Suppressor macrophage (primary cell): ENCODE data around the gene LHPP.

Experiments used
- DNase-seq, 4 experiments: peaks; one replicate each; pipeline ENCODE4 v3.0.0-alpha.2; 2020 to 2022

LHPP gene

DNA sequence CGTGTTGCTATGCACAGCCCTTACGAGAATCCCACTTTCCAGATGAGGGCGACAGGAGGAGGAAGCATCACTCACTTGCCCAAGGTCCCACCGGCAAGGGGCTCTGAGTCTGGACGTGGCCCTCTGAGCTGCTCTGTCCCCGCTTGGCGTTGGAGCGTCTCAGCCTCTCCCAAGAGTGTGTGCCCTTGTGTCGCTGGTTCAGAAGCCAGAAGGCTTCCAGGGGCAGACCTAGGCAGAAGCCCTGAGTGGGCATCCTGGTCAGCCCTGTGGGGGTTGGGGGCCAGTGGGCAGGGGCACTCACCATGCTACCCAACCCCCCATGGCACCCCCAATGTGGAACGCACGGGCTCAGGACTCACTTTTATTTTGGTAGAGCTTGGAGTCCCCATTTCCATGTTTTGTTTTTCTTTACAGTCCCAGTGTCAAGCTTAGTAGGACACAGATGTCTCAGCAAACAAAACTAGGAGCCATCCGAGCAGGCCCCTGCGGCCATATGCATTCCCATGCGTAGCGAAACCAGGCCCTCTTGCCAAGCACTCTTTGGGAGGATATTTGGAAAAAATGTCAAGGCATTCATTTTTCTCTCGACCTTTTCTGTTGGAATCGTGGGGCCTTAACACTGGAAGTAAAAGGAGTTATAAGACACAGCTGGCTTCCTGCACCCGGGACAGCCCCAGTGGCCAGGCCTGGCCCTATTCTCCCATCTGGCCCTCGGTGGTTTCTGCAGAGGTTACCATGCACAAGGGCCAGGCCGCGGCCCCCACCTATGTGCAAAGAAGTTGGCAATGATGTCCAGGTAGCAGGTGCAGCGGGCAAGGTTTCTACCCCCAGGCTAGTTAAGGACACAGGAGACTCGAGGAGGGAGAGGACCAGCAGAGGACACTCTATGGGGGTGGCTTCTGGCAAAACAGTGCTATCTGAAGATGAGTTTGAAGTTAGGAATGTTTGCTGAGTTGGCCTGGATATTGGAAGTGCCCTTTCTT, 97.0 kb downstream of the LHPP start:
- DNase-seq, result no peak

DNA sequence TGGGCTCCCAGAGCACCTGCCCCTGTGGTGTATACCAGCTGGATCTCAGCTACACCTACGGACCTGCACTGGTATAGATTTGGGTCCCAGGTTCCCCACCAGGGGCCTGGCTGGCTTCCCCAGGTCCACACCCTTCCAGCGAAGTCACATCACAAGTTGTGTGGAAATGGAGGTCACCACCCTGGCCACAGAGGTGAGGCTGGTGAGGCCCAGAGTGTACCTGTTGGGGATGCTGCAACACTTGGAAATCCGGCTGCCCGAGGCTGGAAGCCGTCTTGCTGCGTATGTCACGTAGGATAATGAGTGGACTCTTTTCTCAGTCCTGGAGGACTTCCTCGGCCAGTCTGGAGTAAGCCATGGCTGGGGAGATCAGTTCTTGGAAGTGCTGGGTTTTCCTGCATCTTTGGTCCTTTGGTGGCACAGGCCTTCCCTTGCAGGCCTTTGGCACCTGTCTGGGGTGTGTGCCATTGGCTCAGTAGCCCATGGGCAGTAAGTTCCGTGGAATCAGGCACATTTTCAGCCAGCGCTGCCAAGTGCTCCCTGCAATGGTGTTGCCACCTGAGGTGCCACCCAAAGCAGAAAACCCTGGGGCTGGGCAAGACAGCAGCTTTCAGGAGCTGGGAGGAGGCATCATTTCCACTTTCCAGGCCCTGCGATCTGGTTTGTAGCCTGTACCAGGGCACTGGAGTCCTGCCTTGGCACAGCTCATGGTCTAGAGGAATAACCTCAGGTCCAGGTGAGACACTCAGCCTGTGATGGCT, 97.9 kb downstream of the LHPP start:
- DNase-seq, result no peak

DNA sequence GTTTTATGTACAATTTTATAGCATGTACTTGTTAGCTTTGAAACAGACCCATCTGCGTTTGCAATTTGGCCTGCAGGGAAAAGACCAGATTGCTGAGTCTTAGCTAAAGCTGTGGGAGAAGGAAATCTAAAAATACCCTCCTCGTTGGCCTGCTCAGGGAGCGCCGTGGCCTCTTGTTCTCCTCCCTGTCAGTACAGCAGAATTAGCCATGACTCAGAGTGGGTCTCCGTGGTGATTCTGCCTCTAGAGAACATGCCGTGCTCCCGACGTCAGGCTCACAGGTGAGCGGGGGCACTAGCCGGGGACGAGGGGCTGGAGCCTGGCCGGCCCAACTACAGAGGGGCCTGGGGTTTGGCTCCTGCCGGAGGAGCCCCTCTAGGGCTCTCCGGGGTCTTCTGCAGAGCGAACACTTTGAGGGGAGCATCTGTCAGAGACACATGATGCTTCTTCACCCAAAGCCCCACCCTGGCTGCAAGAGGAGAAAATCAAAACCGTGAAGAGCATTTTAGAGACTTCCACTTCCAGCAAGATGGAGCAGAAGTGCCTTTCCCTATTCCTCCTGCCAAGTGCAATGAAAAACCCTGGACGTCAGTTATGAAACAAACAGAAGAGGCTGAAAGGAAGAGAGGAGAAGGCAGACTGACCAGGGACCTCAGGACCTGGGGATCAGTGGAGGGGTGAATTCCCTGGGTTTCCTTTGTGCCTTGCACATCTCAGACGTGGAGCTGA, 98.9 kb downstream of the LHPP start:
- peak; percentile 16 to 56 (median 40) for DNase-seq

DNA sequence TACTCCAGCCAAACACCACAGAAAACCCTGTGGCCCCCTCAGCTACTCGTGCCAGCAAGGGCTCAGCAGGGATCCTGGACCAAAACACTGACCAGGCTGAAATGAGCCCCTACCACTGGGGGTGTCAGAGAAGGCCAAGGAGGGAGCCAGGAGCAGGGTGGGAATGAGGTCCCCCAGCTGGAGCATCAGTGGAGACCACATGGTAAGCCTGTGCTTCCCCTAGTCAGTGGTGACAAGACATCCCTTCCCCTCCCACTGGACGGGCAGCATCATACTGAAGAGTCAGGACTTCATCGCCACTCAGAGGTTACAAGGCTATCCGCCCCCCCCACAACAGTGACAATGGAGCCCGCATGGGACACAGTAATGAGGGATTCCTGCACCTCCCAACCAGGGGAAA, 99.6 kb downstream of the LHPP start:
- no peak for DNase-seq

DNA sequence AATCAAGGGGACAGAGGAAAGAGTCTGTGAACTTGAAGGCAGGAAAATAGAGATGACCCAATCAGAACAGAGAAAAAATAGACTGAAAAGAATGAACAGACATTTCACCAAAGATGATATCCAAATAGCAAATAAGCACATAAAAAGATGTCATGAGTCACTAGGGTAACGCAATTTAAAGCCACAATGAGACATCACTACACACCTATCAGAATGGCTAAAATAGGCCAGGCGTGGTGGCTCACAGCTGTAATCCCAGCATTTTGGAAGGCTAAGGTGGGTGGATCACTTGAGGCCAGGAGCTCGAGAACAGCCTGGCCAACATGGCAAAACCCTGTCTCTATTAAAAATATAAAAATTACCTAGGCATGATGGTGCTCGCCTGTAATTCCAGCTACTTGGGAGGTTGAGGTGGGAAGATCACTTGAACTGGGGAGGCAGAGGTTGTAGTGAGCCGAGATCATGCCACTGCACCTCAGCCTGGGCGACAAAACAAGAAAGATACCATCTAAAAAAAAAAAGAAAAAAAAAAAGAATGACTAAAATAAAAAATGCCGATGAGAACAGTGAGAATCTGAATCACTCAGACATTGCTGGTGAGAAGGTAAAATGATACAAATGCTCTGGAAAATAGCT, 100.9 kb downstream of the LHPP start:
- DNase-seq, result no peak

DNA sequence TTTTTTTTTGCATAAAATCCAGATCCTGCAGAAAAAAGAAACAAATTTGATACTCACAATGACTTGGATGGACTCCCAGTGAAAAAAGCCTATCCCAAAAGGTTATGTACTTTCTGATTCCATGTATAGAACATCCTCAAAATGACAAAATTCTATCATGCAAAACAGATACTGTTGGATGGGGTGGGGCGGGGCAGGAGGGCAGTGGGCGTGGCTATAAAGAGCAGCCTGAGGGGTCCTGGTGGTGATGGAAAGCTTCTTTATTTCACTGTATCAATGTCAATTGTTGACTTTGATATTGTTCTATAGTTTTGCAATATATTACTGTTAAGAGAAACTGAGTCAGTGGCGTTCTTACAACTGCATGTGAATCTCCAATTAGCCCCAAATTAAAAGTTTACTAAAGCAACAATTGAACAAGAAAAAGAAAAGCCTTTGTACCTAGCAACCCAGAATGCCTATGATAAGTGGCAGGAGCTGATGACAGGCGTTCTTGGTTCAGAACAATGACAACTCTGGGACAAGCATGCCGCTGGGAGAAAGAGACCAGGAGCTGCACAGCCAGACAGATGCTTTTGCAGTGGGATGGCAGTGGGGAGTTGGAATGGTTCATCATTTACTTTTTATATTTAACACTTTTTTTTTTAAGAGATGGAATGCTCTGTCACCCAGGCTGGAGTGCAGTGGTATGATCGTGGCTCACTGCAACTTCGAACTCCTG, 101.9 kb downstream of the LHPP start:
- DNase-seq, result no peak

DNA sequence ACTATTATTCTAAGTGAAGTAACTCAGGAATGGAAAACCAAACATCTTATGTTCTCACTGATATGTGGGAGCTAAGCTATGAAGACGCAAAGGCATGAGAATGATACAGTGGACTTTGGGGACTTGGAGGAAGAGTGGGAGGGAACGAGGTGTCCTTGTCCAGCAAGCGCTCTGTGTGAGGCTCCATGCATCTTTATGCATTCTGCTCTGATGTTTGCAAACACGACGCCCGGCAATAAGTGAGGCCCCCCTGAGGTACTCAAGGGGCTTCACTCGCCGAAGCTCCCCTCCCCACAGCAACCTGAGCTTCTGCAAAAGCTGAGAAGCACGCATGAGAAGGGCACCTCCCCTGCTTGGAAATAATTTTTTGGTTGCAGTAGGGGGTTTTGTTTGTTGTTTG, 103.3 kb downstream of the LHPP start:
- DNase-seq, result no peak

DNA sequence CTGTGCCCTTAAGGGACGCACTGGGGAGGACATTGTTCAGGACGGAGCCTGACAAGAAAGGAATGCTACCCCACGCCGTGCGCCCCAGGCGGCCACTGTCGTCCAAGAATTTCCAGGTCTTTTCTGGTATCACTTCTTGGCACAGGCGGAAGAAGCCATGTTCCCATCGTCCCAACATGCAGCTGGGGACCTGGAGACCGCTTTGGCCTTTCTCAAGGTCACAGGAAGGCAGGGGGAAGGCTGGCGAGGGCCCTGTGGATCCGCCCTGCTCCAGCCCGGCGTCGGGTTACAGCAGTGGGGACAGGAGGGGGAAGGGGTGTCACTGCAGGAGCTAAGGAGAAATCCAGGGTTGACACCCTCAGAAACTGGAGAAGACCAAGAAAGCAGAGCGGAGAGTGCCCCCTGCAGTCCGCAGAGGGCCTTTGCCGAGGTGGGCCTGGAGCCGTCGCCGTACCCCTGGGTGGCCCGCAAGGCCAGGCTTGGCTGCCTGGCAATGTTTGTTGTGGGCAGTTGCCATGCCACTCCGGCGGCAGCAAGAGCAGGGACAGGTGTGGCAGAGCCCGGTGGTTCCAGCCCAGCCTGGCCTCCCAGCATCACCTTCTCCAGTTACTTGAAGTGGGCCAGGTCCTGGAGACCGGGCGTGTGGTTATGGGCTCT, 104.1 kb downstream of the LHPP start:
- DNase-seq, result peak; percentile 19 to 45 (median 37)

DNA sequence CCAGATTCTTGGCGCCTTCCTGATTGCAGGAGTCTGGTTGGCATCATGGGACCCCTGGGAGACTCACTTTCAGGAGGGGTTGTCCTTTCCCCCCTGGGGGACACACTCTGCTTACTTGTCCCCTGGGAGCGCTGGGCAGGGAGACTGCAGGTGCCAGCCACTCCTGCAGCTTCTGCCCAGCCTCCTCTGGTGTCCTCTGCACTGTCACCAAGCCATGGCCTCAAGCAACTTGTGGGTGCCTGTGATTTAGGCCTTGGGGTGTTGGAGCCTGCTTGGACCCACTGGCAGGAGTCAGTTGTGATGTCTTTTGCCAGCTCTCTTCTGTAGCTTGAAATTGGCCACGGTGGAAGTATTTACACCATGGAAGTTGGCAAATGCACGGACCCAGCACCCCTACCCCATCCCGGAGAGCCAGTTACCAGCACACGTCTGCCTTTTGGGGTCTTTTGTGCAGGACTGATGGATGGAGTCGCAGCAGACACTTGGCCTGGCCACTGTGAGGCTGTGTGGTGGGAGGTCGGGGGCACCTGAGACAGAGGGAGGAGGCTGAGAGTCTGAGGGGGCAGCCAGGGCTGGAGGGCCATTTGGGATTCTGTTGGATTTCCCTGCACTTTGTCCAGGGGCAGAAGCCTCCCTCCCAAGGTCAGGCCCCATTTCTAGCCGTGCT, 104.7 kb downstream of the LHPP start:
- DNase-seq, result no peak

DNA sequence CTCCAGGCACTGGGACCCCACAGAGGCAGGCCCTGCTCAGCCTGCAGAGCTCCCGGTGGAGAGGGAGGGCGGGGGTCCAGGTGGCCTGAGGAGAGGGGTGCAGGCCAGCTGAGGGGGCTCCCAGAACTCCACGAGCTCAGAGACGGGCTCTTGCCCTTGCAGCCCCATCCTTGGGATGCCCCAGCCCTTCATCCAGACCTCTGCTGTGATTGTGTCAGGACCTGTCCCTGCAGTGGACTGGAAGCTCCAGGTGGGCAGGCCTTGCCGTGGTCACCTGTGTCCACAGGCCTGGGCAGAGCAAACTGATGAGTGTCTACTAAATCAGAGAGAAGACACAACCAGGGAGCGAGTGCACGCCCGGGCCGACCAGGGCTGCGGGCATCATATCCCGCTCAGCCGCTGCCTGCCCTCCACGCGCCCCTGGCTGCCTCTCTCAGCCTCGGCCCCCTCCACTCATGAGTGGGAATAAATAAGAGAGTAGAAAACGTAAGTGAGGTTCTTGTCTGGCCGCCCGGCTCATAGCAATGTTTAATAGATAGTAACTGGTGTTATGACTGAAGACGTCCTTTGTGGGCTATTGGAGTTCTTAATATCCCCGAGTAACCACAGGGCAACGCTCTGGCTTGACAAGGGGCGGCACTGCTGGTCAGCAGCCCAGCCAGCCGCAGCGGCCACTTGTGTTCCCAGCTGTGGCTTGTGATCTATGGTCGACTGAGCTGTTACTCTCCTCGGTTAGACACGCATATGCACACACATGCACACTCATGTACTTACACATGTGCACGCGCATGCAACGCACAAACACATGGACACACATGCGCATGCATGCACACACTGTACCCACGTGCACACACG, 105.6 kb downstream of the LHPP start:
- no peak for DNase-seq

DNA sequence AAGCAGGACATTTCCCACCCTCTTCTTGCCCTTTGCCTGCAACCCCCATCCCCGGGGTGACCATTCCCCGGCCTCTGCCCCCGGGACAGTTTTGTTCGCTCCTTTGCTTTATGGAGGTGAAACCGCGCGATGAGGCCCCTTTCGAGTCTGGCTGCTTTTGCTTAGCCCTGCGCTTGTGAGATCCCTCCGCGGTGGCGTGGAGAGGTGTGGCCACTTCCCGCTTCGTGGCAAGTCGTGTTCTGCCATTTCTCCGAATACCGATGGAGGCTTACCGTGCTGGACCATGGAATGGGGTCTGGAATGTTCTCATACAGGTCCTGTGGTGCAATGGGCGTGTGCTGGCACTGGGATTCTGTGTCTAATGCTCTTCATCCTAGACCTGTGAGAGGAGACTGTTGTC, 106.7 kb downstream of the LHPP start:
- DNase-seq, result no peak

DNA sequence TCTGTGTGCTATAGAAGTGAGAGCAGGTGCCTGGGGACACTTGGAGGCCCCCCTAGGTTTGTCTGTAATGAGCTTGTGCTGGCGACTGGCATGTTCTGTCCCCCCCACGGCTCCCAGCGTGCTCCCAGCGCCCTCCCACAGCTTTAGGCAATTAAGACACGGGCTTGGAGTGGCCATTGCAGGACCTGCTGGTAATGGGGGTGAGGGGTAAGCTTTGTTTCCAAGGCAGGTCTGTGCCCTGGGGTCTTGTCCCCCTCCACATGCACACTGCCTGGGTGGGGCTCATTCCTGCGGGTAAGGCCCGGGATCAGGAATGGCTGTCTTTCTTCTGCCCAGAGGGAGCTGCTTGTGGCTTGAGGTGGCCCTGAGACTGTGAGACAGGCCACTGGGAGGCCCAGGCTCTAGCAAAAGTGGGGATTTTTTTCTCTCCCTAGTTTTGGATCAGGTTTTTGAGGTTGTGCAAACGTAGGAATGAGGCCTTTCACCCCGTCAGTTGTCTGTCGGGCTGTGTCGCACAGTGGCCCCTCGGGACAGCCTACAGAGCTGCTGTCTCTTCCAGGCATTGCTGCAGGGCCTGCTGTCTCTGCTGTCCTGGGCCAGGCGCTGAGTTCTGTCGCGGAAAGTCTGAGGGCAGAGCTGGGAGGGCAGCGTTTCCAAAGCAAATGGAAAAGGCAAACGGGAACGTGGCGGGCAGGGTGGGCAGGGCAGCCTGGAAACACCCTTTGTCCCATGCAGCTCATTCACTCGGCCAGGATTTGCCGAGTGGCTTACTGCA, 107.4 kb downstream of the LHPP start:
- DNase-seq, result no peak

DNA sequence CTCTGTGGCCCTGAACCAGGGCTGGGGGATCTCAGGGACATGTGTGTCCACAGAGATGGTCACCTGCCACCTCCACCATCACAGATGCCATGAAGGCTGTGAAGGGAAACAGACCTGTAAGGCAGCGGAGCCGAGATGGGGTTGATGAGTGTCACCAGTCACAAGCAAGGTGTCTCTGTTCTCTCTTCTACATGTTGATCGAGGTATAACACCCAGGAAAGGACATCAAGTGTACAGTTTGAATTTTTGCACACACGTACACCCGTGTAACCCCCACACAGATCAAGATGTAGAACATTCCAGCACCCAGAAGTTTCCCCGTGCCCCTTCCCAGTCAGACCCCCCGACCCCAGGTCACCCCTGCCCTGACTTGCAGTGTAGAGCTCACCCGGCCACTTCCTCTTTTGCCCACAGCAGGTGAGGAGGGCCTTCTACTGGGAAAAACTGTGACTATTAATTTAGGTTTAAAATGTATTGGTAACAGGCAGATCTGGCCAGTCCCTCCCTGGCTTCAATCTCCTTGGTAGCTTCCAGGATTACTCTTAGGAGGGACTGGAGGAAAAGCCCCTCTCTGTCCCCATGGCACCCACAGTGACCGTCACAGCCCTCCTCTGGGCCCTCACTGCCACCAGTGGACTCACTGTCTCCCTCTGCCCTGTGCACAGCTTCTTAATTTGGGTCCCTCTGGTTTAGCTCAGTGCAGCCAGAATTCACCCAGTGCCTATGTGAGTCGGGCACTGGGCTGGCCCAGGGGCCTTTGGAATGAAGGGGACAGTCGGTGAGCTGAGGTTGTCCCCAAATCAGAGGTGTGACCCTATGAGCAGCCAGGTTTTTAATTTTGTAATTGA, 108.2 kb downstream of the LHPP start:
- DNase-seq, result no peak

DNA sequence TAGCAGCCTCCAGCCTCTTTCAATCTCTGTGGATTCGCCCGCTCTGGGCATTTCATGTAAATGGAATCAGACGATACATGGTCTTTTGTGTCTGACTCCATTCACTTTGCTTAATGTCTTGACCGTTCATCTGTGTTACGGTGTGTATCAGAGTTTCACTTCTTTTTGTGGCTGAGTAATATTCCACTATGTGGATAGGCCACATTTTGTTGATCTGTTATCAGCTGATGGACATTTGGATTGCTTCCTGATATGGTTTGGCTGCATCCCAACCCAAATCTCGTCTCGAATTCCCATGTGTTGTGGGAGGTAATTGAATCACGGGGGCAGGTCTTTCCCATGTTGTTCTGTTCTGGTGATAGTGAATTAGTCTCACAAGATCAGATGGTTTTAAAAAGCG, 109.0 kb downstream of the LHPP start:
- DNase-seq, result no peak

DNA sequence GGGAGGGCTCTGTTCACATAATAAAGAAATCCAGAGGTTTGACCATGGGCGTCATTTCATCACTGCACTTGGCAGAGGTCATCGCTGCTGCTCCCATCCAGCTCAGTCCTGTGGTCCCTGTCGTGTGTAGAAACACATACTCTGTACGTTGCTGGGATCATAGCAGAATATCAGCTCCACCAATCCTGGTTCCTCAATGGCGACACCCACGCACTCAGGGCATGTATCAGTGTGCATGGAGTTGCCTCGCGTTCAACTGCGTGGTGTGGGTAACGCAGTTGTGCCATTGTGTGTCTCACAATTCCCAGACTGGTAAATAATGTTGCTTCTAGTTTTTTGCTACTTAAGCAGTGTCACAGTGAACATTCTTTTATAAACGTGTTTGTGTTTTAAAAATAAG, 111.1 kb downstream of the LHPP start:
- no peak for DNase-seq

DNA sequence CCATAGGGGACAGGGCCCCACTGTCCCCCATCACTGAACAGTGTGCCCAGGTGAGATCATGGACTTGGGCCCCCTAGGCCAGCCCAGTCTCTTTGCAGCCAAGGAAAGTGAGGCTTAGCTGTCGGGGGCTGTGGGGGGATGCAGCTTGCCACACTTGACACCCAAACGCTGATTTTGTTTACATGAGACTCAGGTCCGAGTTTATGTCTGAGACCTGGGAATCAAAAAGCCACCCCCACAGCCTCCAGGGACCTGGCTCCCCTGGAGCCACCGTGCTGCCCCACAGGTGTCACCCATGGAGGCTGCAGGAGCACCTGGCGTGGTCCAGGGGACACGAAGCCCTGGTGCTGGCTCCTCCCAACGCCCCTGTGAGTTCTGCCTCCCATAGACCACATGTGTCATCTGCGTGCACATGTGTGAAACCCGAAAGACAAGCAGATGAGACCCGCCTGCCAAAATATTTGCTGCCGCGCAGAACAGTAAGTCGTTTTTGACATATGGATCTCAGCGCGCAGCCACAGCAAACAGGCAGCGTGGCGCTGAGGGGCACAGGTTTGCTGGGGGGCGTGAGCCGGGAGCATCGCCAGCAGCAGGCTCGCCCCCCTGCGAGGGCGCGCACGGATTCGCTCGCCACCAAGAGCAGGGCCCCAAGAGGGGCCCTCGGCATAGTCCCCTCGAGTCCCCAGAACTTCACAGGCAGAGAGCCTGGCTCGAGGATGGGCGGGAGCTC, 112.3 kb downstream of the LHPP start:
- DNase-seq, result no peak

DNA sequence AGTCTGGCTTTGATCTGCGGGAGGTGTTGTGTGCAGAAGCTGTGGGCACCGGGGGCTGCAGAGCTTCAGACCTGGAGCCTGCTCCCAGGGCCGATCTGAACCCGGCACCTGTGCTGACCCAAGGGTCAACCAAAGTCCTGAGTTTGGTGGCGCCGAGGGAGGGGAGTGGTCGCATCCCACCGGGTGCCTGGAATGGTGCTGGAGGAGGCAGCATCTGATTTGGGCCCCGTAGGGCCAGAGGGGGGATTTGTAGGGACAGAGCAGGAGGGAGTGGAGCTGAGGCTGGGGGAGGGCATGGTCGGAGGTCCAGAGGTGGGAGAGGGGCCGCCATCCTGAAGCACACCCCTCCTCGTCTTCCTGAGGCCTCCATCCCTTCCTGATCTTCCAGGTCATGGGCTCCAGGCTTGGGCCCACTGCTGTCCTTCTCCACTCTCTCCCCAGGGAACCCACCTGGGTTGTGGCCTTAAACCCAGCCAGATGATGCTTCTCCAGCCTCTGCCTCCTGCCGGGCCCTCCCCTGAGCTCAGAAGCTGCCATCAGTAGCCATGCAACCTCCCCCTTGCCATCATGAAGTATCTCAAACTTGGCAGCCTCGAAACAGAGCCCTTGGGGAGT, 112.9 kb downstream of the LHPP start:
- no peak for DNase-seq
